Lung microvascular endothelial cell (primary cell): ENCODE data around the gene UGT1A3. TPM values are rescaled to one million over a fixed set of nuclear protein-coding genes. Genes with fewer than 3 reads are reported as not detected.

Experiments used
- DNase-seq, 2 donors: peaks; one replicate each; pipeline versions ENCODE4 v3.0.0 to v3.0.0-alpha.2; 2010; ENCODE audit warnings: low read depth in 2 of 2
- total RNA-seq: library from RNA; depleted of rRNA; stranded (reverse); fragments of >200 nt; gene quantifications from 2 replicates; pipeline ENCODE4 v1.2.1, GENCODE V29; 2014

Gene UGT1A3
- total RNA-seq, 1 donor from 2014 or later = not detected

- no peak for DNase-seq
Observed at GRCh38 chr2:233816334-233816733, 87.5 kb downstream of the UGT1A3 start.

DNA sequence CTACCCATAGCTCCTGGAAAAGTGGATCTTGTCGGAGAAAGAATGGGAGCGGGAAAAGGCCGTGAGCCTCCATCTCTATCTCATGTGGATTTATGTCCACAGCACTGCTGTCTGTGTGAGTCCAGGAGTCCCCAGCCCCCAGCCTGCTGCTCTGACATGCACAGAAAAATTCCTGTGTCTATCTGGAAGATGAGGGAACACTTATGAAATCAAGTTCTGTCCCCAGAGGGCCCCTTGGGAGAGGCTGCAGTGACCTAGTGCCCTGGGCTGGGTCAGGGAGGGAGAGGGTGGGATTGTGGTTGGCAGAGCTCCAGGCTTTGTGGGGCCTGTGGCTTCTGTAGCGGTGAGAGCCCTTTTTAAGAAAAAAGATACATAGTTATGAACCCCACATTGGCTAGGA, 87.9 kb downstream of the UGT1A3 start:
- no peak for DNase-seq

DNA sequence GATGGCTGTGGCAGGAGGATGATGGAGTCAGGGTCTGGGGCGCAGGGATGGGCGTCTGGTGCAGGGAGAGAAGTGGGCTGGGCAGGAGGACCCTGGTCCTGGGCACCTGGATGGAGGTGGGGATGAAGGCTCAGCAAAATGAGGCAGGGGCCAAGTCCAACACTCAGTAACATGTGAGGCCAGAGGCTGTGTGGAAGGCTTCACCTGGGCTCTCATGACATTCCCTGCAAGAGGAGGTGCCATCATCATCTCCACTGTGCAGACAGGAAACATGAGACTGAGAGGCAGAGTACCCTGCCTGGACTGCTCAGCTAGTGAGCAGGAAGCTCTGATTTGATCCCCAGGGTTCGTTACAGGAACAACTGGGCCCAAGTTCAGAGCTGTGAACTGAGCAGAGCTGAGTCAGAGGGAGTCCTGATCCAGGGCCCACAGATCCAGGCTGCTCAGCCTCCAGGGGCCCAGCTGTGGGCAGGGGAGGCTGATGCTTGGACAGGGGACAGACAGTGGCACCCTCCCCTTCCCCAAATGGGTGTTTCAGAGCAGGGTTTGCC, 88.6 kb downstream of the UGT1A3 start:
- no peak for DNase-seq

GRCh38 chr2:233817995-233818638, 89.3 kb downstream of the UGT1A3 start:
- DNase-seq = no peak

DNA sequence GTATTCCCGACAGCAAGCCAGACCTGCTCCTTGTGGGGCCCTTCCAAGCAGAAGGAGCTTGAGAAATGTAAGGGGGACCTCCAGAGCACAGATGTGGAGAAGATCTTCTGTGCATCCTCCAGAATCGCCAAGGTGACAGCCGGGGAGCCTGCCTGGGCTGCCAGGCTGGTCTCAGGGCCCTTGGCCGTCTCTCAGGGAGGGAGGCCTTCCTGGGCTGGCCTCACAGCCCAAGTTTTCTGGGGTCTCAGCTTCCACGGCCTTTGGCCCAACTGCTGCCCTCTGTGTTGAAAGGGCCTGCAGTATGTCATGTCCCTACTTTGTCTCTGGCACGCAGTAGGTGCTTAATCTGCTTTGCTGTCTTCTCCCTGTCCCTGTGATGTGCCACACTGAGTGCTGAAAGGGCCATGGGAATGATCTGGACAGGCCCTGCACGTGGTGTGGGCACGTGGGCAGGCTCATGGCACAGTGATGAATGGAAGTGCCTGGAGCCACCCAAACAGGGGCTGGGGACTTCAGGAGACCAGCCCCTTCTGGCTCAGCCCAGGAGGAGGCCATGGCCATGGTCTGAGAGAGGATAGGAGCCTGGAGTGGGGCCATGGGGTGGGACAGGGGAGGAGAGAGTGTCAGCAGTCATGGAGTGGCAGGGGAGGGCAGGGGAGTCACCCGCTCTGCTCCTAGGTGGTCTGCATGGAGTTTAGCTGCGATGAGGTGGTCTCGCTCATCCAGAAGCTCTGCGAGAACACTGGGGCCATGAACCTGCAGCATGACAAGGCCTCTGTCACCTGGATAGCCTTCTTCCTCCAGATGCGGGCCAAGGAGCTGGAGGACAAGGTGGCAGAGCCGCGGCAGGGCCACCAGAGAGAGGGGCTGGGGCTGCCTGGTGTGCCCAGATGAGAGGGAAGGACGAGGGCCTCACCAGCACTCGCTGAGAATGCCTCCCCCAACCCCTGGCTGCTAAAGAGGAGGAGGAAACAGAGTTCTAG, 90.1 kb downstream of the UGT1A3 start:
- no peak for DNase-seq

DNA sequence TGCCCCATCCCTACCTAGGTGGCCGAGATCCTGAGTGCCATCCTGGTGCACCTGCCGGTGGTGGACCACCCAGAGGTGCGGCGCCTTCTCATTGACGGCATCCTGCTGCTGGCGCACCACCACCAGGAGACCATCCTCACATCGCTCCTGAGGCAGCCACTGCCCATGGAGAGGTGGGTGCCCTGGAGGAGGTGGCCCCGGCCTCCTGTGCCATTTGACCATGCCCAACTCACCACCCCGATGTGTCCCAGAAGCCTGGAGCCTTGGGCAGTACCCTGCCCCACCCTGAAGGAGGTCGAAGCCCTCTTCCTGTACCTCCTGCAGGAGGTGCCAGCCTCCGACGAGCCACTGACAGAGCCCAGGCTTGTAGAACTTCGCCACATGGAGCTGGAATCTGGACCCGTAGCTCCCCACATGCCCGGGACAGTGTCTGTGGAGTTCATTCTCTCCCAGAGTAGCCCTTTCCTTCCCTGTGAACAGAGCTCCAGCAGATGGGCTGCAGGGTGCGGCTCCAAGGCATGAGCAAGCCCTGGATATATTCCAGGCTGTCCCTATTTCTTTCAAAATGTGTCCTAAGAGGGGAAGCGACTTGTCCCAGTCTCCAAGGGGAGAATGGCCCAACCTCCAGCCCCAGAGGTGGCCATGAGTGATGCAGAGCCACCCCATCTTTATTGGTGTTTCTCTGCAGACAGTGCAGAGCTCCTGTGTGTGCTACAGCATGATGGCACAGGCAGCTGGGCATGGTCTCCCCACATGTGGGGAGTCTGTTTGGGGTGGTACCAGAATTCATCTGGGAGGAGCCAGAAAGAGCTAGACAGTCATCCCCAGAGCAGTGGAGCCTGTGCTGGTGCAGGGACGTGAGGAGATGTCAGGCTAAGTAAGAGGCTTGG, 91.3 kb downstream of the UGT1A3 start:
- no peak for DNase-seq

GRCh38 chr2:233820774-233821105, 91.9 kb downstream of the UGT1A3 start:
- no peak for DNase-seq

DNA sequence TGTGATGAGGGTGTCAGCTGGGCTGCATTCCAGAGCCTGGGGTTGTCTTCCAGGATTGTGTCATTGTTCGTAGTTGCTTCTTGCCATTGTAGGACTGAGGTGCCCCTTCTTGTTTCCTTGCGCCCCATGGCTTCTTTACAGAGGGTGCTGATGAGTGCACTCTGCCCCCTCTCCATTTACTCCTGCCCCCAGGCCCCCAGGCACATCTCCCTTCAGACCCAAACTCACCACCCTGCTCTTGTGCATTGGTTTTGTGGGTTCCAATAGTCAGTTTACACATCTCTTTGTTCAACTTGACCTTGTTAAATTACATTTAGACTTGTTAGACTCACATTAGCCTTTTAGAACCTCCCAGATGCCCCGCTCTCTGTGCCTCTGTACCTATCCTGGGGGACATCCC, 92.4 kb downstream of the UGT1A3 start:
- no peak for DNase-seq

DNA sequence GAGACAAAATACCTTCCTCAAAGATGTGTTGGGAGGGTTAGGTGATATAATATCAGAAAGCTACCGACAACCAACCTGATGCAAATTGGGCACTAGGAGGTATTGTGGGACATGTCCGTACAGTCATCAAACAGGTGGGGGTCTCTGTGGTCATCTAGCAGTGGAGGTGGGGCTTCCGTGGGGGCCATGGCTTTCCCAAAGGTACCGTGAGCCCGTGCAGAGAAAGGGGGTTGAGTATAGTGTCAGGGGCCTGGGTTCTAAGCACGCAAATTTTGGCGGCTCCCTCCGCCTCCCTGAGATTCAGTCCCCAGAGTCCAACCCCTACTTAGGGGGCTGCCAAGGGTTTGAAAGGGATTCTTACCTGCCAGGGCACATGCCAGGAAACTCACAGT, 92.9 kb downstream of the UGT1A3 start:
- DNase-seq = no peak

DNA sequence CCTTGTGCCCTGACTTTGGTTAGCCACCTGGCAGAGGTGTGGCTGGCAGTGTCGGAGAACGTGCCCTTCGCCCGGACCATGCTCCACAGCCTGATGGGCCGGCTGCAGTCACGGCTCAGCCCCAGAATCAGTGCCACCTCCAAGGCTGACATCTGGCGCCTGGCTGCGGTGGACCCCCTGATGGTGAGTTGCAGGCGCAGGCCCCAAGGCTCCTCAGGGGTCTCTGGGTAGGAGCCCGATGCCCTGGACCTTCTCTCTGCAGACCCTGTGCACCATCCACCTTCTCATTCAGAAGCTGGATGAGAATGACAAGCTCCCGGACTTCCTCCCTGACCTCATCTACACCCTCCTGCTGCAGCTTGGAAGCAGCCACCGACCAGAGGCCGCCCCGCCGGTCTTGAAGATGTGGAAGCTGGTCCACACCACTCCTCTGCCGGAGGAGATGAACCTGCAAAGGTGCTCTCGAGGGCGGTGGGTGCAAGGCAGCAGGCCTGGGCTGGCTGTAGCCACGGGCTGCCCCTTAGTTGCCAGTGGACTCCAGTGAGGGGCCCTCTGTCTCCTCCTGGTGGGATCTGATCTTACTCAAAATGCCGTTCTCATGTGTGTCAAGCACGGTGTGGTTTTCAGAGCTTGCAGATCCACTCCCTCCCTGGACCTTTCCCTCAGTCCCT, 93.4 kb downstream of the UGT1A3 start:
- DNase-seq = no peak

Other genes with a start within 250 kb of the UGT1A3 start
- 15.5 and 19.2 TPM in 2 replicates for gene USP40, start 162.3 kb upstream of the UGT1A3 start, total RNA-seq
- not detected in 2 replicates for gene UGT1A8, start 111.4 kb upstream of the UGT1A3 start, total RNA-seq
- gene UGT1A10, start 92.6 kb upstream of the UGT1A3 start, total RNA-seq = not detected in 2 replicates
- not detected in 2 replicates for gene UGT1A9, start 57.1 kb upstream of the UGT1A3 start, total RNA-seq
- not detected in 2 replicates for gene UGT1A7, start 47.1 kb upstream of the UGT1A3 start, total RNA-seq
- gene UGT1A6, start 36.2 kb upstream of the UGT1A3 start, total RNA-seq = not detected in 2 replicates
- not detected in 2 replicates for gene UGT1A5, start 16.1 kb upstream of the UGT1A3 start, total RNA-seq
- not detected in 2 replicates for gene UGT1A4, start 10.3 kb upstream of the UGT1A3 start, total RNA-seq
- not detected in 2 replicates for gene UGT1A1, start 31.2 kb downstream of the UGT1A3 start, total RNA-seq
- gene MROH2A, start 49.3 kb downstream of the UGT1A3 start, total RNA-seq = not detected in 2 replicates
- 2.0 and 5.0 TPM in 2 replicates for gene HJURP, start 125.5 kb downstream of the UGT1A3 start, total RNA-seq
- not detected in 2 replicates for gene TRPM8, start 188.3 kb downstream of the UGT1A3 start, total RNA-seq